NCI-H1694 treated with DMSO at 0.1 percent for 48 hours (cell line): ENCODE measurements around the gene CPT1B.

ENCODE experiments used
- DNase-seq: peaks from one replicate; lab custom pipeline; 2025; lab: John Stamatoyannopoulos, UW

The CPT1B gene

GRCh38 chr22:50569896-50570535 lies 8.2 kb downstream of the CPT1B start:
- DNase-seq, result no peak

GRCh38 chr22:50569041-50569459 lies 9.2 kb downstream of the CPT1B start:
- no peak for DNase-seq

- DNase-seq, result no peak
These were observed 9.6 kb downstream of the CPT1B start for GRCh38 chr22:50568626-50569025.

GRCh38 chr22:50567721-50568252 lies 10.4 kb downstream of the CPT1B start:
- no peak for DNase-seq

GRCh38 chr22:50564289-50564688 lies 13.9 kb downstream of the CPT1B start:
- DNase-seq, result no peak

- DNase-seq, result no peak
These were observed 14.6 kb downstream of the CPT1B start for GRCh38 chr22:50563413-50564160.

- peak; percentile 93 for DNase-seq
These were observed 15.5 kb downstream of the CPT1B start, which contains the start of gene SYCE3 for GRCh38 chr22:50562523-50563412. TSS of gene SYCE3 (minus strand) at chr22:50562919. CDS start at chr22:50556405, 6,514 bp downstream.

- DNase-seq, result no peak
These were observed 16.5 kb downstream of the CPT1B start for GRCh38 chr22:50561401-50562358.

GRCh38 chr22:50560034-50560433 lies 18.2 kb downstream of the CPT1B start:
- DNase-seq, result no peak

- DNase-seq, result peak; percentile 56
These were observed 21.5 kb downstream of the CPT1B start for GRCh38 chr22:50556703-50557102.

- no peak for DNase-seq
These were observed 24.9 kb downstream of the CPT1B start for GRCh38 chr22:50553310-50553709.

GRCh38 chr22:50551160-50551752 lies 27.0 kb downstream of the CPT1B start:
- no peak for DNase-seq

- DNase-seq, result no peak
These were observed 27.8 kb downstream of the CPT1B start for GRCh38 chr22:50550395-50550794.

- no peak for DNase-seq
These were observed 29.1 kb downstream of the CPT1B start for GRCh38 chr22:50548921-50549790.

- no peak for DNase-seq
These were observed 29.9 kb downstream of the CPT1B start for GRCh38 chr22:50548040-50548920.

GRCh38 chr22:50547263-50547985 lies 30.8 kb downstream of the CPT1B start:
- DNase-seq, result no peak

- DNase-seq, result no peak
These were observed 31.6 kb downstream of the CPT1B start for GRCh38 chr22:50546326-50547262.
